NCI-H2081 (cell line): ENCODE data around the gene IQSEC3.
A peak's percentile ranks its signal among the peaks of the same experiment; 100 is the strongest.

Source experiments
- DNase-seq, 2 experiments: peaks; one replicate each; lab custom pipeline; 2025; lab: John Stamatoyannopoulos, UW

Gene IQSEC3

DNA sequence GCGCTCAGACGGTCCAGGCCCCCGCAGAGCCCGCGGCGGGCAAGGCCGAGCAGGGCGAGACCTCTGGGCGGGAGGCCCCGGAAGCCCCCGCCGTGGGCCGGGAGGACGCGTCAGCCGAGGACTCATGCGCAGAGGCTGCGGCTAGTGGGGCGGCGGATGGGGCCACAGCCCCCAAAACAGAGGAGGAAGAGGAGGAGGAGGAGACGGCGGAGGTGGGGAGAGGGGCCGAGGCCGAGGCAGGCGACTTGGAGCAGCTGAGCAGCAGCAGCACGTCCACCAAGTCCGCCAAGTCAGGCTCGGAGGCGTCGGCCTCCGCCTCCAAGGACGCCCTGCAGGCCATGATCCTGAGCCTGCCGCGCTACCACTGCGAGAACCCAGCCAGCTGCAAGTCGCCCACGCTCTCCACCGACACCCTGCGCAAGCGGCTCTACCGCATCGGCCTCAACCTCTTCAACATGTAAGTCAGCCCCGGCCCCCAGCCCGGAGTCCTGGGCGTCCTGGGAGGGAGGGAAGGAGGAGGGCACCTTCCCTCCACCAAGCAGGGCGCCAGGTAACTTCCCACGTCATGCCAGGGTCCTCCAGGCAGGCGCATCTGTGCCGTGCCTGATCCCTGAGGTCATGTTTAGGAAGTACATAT lies 72.4 kb downstream of the IQSEC3 start:
- DNase-seq, result no peak

DNA sequence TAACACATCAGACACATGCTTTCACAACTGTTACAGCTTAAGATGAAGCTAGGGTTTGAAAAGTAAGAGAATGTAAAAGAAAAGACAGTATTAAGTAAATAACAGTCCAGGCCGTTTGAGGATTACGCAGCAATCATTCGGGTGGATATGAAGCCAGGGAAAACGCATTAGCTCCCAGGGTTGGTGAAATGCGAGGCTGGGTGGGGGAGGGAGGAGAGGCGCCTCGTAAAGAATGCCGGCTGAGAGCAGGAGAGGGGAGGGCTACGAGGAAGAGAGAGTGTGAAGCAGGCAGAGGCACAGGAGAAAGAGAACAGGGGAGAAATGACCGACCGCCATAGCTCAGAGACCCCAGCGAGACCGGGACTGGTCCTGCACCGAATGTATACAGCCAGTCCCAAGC lies 73.0 kb downstream of the IQSEC3 start:
- DNase-seq, result no peak

DNA sequence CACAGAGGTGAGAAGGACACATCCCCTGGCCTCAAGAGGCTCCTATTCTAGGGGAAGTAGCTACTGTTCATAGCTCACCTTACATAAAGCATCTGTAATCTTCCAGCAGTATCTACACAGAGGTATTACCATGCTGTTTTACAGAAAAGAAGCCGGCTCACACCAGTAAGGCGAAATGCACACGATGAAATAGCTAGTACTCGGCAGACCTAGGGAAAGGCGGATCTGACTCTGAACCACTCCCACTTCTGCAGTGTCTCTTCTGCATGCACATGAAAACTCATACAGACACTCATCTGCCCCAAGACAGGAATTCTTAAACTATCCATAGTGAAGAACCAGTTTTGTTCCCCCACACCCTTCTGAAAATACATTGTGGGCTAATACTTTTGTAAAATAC lies 73.6 kb downstream of the IQSEC3 start:
- no peak for DNase-seq

DNA sequence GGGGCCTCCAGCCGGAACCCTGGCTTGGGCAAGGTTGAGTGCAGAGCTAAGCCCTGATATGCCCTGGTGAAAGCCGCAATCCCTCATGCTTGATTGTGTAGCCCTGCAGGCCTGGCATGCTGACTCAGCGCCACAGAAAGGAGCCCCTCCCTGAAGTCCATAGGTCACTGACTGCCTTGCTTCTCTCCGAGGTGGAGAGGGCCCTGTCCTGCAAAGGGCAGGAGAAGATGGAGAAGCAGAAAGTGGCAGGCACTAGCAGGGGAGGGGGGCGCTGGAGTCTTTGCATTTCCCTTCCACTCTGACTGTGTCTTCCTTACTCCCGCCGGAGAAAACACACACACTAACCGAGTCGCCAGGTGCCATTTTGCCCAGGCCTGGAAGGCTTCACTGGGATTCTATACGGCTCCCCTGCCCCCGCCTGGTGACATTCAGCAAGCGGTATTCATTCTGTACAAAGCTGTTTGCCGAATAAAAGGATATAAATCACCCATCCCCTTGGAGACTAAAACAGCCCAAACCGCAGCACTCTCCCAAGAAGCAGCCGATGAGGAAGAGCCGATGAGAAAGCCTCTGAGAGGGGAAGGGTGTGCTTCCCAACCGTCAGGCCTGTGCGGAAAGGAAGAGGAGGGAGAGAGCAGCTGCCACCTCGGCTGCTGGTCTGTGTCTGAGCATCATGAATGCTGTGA lies 77.5 kb downstream of the IQSEC3 start:
- DNase-seq, result peak in 1 of 2 experiments; percentile 16

DNA sequence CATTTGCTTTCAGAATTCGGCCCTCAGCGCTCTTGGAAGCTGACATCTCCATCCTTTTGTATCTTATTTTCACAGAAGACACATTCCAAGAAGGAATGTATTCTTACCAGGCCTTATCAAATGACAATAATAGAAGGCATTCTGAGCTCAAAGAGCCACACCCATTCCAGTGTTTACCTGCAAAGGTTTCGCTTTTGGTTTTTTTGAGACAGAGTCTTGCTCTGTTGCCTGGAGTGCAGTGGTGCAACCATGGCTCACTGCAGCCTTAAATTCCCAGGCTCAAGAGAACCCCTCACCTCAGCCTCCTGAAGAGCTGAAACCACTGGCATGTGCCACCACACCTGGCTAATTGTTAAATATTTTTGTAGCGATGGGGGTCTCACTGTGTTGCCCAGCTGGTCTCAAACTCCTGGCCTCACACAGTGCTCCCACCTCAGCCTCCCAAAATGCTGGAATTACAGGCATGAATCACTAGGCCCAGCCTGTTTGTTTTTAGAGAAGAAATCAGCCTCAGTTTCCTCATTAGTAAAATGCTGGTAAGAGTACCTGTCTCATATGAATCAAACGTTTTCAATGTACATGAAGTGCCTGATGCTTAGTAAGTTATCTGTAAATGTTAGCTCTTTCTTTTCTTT lies 78.2 kb downstream of the IQSEC3 start:
- DNase-seq, result no peak

DNA sequence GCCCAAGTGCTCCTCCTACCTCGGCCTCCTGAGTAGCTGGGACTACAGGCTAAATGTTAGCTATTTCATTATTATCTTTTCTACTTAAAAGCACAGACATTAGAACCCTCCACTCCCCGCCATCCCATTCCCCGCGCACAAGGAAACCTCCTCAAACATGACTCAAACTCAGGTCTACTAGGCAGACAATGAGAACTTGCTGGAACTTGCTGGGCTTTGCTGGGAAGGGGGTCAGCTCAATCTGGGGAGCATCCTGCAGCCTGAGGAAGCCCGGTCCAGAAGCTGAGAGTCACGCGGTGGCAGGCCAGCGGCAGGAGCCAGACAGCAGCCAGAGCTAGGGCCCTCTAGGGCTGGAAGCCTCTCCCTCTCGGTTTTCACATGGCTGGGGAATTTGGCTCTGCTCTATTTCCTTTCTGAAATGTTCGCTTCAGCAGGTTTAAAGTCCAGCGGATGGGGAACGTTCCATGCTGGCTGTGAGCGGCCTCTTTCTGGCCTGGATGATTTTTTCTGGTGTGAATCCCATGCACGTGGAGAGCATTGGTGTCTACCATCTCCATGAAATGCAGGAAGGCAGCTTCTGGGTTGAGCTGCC lies 78.9 kb downstream of the IQSEC3 start:
- DNase-seq, result no peak

DNA sequence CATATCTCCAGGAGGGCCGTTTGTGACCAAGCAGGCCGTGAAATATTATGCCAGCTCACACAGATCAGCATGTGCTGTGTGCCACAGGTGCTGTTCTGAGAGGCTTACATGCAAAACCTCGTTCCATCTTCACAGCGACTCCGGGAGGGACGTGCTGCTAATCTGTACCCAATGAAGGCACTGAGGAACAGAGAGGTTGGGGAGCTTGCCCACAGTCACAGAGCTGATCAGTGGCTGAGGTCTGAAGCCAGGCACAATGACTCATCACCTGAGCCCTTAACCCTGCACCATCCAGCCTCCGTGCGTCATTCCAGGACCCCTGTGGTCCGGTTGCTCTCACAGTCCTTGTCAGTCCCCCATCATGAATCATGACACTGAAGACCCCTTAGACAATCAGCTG lies 80.7 kb downstream of the IQSEC3 start:
- DNase-seq, result no peak

DNA sequence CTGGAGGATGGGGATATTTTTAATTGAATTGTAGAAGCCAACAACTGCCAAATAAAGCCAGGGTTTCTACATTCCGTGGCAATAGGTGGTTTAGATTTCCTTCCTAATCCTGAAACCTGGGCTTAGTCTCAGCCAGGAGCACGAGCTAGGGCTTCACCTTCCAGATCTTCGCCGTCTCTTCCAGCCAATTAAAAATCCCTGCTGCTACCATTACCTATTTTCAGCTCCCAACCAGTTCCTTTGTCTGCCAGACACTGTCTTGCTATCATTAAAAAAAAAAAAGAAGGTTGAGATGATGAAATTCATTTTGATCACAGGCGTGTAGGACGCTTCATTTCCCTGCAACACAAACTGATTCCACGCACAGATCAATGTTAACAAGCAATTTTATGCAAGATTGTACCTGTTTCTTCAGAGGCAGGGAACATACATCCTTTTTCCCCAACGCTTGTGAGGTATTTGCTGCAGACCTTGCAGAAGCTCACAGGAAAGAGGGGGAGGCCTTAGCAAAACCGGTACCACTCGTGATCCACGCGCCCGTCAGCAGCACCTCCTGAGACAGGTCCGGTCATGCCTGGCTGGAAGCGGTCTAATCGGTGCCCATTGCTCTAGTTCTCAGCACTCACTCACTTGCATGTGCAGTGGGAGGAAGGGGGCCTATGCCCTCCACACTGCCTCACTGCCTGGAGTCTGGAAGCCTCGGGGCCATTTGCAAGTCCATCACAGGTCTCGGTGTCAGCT lies 82.3 kb downstream of the IQSEC3 start:
- no peak for DNase-seq

DNA sequence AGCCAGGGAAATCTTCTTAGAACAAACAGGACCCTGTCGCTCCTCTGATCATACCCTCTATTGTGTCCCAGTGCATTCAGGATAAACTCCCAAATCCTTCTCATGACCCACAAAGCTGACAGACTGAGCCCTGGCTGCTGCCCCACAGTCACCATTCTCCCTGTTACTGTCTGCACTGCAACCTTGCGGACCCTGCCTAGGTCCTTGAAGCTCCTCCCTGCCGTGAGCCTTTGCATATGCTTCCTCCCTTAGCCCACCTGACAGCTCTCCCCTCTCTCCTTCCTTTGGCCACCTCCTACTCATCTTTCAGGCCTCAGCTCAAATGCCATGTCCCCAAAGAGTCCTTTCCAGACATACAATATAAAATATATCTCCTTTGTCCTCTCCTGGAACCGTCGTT lies 85.0 kb downstream of the IQSEC3 start:
- DNase-seq, result no peak

DNA sequence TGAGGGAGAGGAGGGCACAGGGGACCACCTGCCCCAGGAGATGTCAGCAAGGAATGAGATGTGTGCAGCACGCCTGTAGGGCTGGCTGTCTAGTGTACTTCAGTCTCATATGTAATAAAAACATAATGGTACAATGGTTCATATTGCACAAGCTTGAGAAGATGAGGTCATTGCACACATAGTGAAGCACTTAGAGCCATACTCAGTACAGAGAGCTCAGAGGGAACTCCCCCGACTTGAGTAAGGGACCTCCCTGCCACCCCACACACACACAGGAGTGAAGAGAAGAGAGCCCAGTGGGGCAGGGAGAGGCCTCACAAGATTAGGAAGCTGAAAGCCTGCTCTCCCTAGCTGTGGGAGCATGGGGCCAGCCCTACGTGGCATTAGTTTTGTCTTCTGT lies 85.9 kb downstream of the IQSEC3 start:
- no peak for DNase-seq

DNA sequence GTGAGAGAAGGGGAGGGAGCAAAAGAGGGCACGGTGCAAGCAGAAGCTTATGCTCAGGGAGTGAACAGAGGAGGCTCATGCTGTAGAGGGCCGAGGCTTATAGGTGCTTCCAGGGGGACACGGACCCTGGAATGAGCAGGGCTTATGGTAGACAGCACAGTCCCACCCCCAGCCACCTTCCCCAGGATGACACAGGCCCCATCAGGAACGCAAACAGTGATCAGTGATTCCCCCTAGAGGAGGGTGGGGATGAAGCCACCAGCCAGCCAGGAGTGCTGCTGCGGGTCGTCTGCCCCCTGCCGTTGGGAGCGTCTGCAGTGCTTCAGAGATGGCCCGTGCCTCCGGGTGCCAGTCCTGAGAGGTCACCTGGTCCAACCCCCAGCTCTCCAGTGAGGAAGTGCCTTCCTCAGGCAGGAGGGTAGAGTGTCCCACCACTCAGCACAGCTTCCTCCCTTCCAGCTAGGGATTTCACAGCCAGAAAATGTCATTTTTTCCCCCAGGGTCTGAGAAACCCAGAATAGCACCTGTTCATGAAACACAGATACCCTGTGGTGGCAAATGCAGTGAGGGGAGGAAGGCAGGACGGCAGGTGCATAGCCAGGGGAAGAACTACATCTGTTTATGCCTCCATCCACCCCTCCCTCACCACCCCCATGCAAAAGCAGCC lies 86.6 kb downstream of the IQSEC3 start:
- peak; percentile 56 to 79 for DNase-seq

DNA sequence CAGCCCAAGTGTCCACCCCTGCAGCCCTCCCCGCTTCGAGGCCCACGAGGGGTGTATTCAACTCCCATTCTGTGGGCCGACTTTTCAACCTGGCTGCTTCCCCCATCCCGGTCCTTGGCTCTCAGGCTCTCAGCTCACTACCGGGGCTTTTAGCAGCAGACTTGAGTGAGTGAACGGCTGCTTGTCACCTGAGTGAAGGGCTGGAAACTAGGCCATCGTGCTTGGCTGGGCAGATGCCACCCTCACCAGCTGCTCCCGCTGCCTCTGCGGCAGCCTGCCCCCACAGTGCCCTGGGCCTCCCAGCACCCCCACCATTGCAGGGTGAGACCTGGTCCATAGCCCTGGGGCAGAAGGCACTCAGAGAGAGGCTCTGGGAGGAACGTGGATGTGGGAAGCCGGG lies 87.5 kb downstream of the IQSEC3 start:
- no peak for DNase-seq

DNA sequence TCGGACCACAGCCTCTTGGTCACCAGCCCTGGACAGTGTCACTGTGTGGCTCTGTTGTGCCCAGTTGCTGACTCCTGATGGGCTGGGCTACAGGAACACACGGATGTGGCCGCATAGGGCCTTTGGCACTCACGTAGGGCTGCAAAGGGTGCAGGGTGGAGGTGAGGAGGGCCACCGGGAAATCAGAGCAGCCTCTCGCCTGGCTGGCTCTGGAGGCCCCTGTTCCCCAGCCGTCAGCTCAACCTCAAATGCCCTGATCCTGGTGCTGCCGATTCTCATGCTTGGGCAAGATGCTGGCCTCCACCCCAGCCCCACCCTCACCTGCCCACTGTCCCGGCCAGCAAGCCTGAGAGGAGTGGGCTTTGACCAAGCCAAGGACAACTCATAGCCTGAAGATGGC lies 88.4 kb downstream of the IQSEC3 start:
- no peak for DNase-seq

DNA sequence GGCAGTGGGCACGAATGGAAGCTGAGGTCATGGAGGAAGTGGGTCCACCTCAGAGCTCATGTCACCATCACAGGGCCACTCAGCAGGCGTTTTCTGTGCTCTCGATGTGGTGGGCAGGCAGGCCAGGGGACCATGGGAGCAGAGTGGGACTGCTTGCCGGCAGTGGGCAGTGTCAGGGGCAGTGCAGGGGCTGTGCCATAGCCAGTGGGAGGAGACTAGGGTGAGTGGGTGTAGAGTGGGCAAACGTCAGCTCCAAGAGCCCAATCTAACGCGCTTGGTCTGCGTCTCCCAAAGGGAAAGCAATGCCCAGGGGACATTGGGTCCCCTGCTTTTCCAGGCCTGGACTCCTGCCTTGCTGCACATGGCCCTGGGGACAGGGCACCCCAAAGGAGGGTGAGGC lies 89.1 kb downstream of the IQSEC3 start:
- no peak for DNase-seq

DNA sequence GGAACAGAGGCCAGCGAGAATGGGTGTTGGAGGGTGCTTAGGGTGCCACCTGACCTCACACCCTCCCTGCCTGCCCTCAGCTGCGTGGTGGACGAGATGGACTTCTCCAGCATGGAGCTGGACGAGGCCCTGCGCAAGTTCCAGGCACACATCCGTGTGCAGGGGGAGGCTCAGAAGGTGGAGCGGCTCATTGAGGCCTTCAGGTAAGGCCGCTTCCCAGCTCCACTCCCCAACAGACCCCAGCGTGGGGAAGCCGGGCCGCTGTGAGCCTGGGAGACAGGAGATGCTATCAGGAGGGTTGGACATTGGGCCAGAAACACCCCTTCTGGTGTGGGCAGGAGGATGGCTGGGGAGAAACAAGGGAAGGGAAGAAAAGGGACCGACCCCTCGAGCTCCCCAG lies 90.4 kb downstream of the IQSEC3 start:
- no peak for DNase-seq

DNA sequence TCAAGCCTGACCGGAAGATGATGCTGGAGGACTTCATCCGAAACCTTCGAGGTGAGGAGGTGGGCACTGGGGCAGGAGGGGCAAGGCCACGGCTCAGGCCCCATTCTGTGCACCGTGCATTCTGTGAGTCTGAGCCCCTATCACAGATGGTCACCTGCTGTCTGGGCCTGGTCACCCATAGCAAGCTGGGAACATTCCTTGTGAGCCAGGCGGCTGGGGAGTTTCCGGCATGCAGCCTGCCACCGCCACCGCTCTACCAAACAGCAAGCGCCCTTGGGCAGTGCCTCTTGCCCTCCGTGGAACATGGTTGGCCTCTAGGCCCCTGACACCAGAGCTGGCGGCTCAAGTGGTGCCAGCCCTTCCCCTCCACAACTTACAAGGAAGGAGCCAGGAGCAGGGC lies 91.1 kb downstream of the IQSEC3 start:
- DNase-seq, result no peak

DNA sequence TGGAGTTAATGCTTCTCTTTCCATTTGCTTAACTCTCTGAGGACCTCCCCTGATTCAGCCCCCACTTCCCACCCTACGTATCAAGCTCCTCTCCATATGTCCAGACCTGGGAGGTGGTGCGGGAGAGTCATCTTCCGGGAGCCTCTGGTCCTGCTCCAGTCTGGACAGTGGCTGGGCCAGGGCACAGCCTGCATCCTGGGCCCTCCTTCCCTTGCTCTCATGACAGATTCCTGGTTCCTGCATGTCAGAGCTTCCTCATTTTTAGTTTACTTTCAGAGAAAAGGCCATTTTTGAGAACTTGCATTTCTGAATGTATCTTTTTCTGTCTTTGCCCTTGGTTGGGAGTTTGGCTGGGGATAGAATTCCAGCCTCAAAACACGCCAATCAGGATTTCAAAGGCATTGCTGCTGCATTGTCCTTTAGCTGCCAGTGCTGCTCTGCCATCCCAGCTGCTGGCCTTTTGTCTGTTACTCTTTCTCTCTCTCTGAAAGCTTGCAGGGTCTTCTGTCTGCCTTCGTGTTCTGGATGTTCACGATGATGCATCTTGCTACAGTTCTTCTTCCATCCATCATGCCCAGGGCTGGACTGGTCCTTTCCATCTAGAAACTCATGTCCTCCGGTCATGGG lies 92.7 kb downstream of the IQSEC3 start:
- DNase-seq, result no peak

DNA sequence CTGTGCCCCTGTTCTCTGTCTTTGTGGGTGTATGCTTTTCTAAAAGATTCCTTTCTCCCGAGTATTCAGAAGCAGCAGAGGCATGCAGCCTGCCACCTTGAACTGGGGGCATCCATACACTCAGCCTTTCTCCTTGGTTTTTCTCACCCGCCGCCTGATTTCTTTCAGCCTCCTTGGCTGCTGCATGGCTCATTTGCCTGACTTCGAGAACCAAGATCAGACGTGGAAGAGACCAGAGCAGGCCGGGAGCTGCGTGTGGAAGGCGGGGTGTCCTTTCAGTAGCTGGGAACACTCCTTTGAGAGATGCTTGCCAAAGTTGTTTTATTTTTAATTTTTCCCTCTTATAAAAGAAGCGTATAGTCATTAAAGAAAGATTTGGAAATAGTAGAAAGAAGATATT lies 94.3 kb downstream of the IQSEC3 start:
- DNase-seq, result no peak

DNA sequence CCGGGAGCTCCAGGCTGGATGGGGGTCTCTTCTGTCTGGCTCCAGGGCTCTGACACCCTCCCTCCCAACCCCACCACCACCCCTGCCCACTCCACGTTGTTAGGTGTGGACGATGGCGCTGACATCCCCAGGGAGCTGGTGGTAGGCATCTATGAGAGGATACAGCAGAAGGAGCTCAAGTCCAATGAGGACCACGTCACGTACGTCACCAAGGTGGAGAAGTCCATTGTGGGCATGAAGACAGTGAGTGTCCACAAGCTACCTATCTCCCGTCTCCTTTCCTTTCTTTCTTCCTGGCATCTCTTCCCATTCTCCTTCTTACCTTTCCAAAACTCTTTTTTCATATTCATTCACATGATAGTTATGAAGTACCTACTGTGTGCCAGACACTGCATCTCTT lies 95.3 kb downstream of the IQSEC3 start:
- no peak for DNase-seq

DNA sequence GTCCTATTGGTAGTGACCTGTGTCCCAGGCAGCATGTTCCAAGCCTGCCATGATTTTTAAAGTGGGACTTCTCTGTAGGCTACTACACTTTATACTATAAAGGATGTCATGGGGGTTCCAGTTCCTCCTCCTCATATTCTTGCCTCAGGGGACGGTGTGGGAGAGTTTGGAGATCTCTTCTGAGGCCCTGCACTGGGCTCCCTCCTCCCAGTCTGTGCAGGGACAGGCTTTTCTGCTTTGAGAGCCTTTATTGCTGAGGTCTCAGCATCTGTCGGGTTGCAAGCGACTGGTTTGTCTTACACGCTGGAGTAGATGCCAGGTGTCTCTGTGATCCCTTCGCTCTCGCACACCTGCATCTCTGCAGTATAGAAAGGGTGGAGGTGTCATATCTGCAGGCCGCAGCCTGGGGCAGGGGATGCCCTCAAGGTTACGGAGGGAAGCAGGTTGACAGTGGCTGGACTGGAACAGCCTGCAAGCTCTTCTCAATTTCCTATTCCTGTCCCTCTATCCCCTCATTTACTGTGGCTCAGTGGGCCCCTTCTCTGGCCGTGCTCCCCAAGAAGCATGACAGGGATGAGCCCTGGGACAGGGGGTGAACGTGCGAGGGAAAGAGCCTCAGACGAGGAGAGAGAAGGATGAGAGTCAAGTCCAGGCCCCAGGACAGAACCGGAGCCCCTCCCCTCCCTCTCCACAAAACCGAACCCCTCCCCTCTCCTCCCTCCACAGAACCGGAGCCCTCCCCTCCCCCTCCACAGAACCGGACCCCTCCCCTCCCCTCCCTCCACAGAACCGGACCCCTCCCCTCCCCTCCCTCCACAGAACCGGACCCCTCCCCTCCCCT lies 96.1 kb downstream of the IQSEC3 start:
- no peak for DNase-seq
